ENCODE measurements around the gene VANGL1. TPM values are rescaled to one million over a fixed set of nuclear protein-coding genes. Genes with fewer than 3 reads are reported as not detected.
A peak's percentile ranks its signal among the peaks of the same experiment; 100 is the strongest.

VANGL1 gene
- total and polyA plus RNA-seq, 2 of the 4 experiments (the other 2 are of a cell fraction) = 6.1 to 6.7 TPM

GRCh38 chr1:115654663-115655305, 13.0 kb downstream of the VANGL1 start:
- in situ Hi-C loops (cut with MboI; ENCODE audit: low sequenced_read_pairs) (no loop called here), dilution Hi-C loops (cut with HindIII; ENCODE audit: low sequenced_read_pairs, unreplicated experiment) (no loop called here), intact Hi-C loops (cut with micrococcal nuclease) (no loop called here)
- Histone ChIP-seq H3K4ac (ENCODE audit: low read depth, low read length) (peak overlapping the region; percentile 48; the same call in 1 of the 2 replicates), H2AK5ac (ENCODE audit: low read depth, low read length) (no peak overlapping the region), H3K18ac (ENCODE audit: low read depth, low read length) (no peak overlapping the region), H3K9ac (ENCODE audit: low read depth, low read length) (no peak overlapping the region; the same call in 1 of the 2 replicates), H3K23ac (ENCODE audit: low read depth, low read length) (peak overlapping the region; percentile 83), H2BK120ac (ENCODE audit: low read depth, low read length) (no peak overlapping the region), H3K4me1 (ENCODE audit: control insufficient read depth, insufficient read depth, low read length) (peaks cover 15% of the 10 kb centered on the region), H4K5ac (ENCODE audit: low read depth, low read length) (no peak overlapping the region), H2BK5ac (ENCODE audit: low read depth, low read length, poor library complexity, severe bottlenecking) (no peak overlapping the region), H4K20me1 (ENCODE audit: insufficient read depth, low read length) (peaks cover 3% of the 10 kb centered on the region; the same call in 1 of the 2 replicates), H3K79me1 (ENCODE audit: low read depth in 1 of 2, low read length in 2 of 2) (peaks cover 16 to 56% of the 10 kb centered on the region in 2 experiments), H3K56ac (ENCODE audit: extremely low read depth, insufficient read depth, low read length) (no peak overlapping the region), H3K27ac (ENCODE audit: insufficient read depth, low read length) (no peak overlapping the region), H3K9me3 (ENCODE audit: control insufficient read depth, insufficient read depth, low read length) (no peaks in the 10 kb centered on the region), H3K27me3 (ENCODE audit: control insufficient read depth, insufficient read depth, low read length) (no peaks in the 10 kb centered on the region), H4K8ac (ENCODE audit: low read depth in 2 of 2, low read length in 2 of 2) (peak overlapping the region in 1 of 2 experiments; percentile 14; a peak in 1 of 4 replicates), H2BK20ac (ENCODE audit: low read depth, low read length) (no peak overlapping the region), H4K91ac (ENCODE audit: insufficient read depth, low read depth, low read length) (no peak overlapping the region), H3K4me3 (ENCODE audit: insufficient read depth, low read depth, low read length) (no peak overlapping the region), H3K4me2 (ENCODE audit: low read depth, low read length) (peak overlapping the region; percentile 18), H3K36me3 (ENCODE audit: control insufficient read depth, insufficient read depth, low read length) (peaks cover under 1% of the 10 kb centered on the region; the same call in 1 of the 2 replicates), H3K9me1 (ENCODE audit: insufficient read depth, low read length) (peaks cover 20% of the 10 kb centered on the region), H2AFZ (replicated peaks; ENCODE audit: low read length, poor library complexity) (peak overlapping the region; percentile 76), H2AK9ac (replicated peaks; ENCODE audit: low read depth, low read length, poor library complexity) (peak overlapping the region; percentile 5), H3K14ac (replicated peaks; ENCODE audit: low read depth, low read length) (peak overlapping the region; percentile 35; the same call in 1 of the 2 replicates), H2BK15ac (ENCODE audit: low read depth, low read length) (no peak overlapping the region)
- ATAC-seq (ENCODE audit: low read depth) (peak; percentile 78), DNase-seq (peak; percentile 41)
- CTCF ChIA-PET = no interaction called here
- no CpG with 5 or more reads among the region's 14 CpGs for WGBS, 2 experiments (ENCODE audit: extremely low coverage in 2 of 2, insufficient read length in 1 of 2)
- POLR2A ChIA-PET (ENCODE audit: unreplicated experiment) = no interaction called here
- no TSS peak for BruUV-seq (replicated peaks)
- TF ChIP-seq FOS (IDR thresholded peaks at IDR 0.05; ENCODE audit: low read depth, low read length) = 0 out of 2 replicates have a peak, but pooled peaks have one; percentile 10
- TF ChIP-seq, protein P1, sequence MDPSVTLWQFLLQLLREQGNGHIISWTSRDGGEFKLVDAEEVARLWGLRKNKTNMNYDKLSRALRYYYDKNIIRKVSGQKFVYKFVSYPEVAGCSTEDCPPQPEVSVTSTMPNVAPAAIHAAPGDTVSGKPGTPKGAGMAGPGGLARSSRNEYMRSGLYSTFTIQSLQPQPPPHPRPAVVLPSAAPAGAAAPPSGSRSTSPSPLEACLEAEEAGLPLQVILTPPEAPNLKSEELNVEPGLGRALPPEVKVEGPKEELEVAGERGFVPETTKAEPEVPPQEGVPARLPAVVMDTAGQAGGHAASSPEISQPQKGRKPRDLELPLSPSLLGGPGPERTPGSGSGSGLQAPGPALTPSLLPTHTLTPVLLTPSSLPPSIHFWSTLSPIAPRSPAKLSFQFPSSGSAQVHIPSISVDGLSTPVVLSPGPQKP (IDR thresholded peaks at IDR 0.05; ENCODE audit: borderline replicate concordance, low read depth, low read length) = no peak
